ENCODE measurements around the gene GLYATL3. TPM values are rescaled to one million over a fixed set of nuclear protein-coding genes. Genes with fewer than 3 reads are reported as not detected.

The GLYATL3 gene
- total RNA-seq, 2 donors from 2014 or later: not detected

DNA sequence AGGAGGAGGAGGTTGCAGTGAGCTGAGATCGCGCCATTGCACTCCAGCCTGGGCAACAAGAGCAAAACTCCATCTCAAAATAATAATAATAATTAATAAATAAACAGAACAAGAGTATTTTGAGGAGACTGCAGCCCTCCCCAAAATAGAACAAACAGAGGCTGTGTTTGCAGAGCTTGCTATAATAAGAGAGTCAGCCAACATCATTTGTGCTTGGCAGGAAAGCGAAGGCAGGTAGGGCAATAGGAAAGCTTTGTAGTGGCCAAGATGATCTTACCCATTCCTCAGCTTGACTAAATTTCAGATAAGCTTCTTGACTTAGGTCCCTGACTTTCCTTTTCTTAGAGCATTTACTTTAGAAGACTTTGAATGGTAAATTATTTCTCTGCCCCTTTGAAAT, 57.5 kb downstream of the GLYATL3 start:
- Histone ChIP-seq H3K4me1 (no peaks in the 10 kb centered on the region), H3K27me3 (no peaks in the 10 kb centered on the region), H3K4me3 (no peak overlapping the region), H3K36me3 (no peaks in the 10 kb centered on the region), H3K27ac (no peak overlapping the region), H3K9me3 (no peaks in the 10 kb centered on the region)
- DNase-seq (ENCODE audit: low spot score): no peak
- TF ChIP-seq, protein P1, sequence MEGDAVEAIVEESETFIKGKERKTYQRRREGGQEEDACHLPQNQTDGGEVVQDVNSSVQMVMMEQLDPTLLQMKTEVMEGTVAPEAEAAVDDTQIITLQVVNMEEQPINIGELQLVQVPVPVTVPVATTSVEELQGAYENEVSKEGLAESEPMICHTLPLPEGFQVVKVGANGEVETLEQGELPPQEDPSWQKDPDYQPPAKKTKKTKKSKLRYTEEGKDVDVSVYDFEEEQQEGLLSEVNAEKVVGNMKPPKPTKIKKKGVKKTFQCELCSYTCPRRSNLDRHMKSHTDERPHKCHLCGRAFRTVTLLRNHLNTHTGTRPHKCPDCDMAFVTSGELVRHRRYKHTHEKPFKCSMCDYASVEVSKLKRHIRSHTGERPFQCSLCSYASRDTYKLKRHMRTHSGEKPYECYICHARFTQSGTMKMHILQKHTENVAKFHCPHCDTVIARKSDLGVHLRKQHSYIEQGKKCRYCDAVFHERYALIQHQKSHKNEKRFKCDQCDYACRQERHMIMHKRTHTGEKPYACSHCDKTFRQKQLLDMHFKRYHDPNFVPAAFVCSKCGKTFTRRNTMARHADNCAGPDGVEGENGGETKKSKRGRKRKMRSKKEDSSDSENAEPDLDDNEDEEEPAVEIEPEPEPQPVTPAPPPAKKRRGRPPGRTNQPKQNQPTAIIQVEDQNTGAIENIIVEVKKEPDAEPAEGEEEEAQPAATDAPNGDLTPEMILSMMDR (IDR thresholded peaks at IDR 0.05): no peak

DNA sequence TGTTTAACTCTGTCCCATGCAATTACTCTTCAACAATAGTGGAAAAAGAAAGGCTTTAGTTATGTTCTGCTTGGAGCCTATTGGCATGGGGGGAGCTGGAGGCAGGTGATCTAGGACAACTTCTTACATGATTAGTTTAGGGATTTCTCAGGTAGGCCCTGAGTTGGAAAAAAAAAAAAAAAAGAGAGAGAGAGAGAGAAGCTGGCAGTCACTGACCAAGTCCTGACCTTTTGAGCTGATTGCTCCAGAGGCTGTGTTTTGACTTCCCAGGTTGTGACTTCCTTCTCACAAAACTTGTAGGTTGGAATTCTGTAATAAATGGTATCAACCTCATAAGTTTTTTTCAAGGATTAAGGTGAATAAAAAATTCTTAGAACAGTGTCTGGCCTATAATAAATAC, 58.5 kb downstream of the GLYATL3 start:
- TF ChIP-seq, protein P1 (IDR thresholded peaks at IDR 0.05): no peak
- H3K4me1 ChIP-seq: no peaks in the 10 kb centered on the region
- H3K27ac ChIP-seq: no peak overlapping the region
- DNase-seq (ENCODE audit: low spot score): no peak
- H3K4me3 ChIP-seq: no peak overlapping the region
- H3K27me3 ChIP-seq: no peaks in the 10 kb centered on the region
- no peaks in the 10 kb centered on the region for H3K9me3 ChIP-seq
- no peaks in the 10 kb centered on the region for H3K36me3 ChIP-seq

DNA sequence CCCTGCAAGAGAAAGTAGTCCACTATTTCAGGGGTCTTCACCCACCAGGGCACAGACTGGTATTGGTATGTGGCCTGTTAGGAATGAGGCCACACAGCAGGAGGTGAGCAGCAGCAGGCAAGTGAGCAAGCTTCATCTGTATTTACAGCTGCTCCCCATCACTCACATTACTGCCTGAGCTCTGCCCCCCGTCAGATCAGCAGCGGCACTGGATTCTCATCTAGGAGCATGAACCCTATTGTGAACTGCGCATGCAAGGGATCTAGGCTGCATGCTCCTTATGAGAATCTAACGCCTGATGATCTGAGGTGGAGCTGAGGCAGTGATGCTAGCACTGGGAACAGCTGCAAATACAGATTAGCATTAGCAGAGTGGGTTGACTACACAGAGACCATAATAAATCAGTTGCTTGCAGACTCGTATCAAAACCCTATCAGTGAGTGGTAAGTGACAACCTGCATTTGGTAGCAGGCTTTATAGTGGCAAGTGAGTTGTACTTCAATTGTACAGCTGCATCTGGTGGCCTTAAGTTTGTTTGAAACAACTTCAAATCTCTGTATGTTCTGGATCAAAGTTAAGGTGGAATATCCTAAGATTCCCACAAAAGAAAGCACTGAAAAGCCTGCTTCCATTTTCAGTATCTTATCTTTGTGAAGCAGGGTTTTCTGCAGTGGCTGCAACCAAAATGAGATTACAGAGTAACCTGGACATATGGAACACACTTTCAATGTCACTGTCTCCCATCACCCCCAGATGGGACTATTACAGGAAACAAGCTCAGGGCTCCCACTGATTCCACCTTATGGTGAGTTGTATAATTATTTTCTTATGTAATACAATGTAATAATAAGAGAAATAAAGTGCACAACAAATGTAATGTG, 63.5 kb downstream of the GLYATL3 start:
- Histone ChIP-seq H3K4me3 (no peak overlapping the region), H3K9me3 (peaks cover 0 to 12% of the 10 kb centered on the region in 2 donors), H3K27me3 (no peaks in the 10 kb centered on the region), H3K36me3 (no peaks in the 10 kb centered on the region), H3K4me1 (no peaks in the 10 kb centered on the region), H3K27ac (no peak overlapping the region)
- DNase-seq (ENCODE audit: low spot score): no peak
- TF ChIP-seq, protein P1 (IDR thresholded peaks at IDR 0.05): no peak

DNA sequence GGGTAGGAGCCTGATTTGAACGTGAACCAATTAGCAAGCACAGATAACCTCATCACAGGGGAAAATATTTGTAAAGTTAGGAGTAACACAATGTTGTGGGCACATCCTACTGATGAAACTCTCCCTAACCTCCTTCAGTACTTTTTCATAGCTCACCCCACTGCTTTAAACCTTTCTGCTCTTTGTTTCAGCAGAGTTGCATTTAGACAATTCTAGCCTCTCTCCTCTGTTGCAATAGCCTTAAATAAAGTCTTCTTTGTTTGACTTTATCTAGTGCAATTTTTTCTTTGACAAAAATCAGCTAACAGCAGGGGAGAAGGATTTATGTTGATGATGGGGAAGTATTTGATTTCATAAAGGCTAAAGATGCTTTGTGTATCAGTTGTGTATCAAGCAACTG, 64.8 kb downstream of the GLYATL3 start:
- no peaks in the 10 kb centered on the region for H3K4me1 ChIP-seq
- peaks cover 0 to 12% of the 10 kb centered on the region in 2 donors for H3K9me3 ChIP-seq
- TF ChIP-seq, protein P1 (IDR thresholded peaks at IDR 0.05): no peak

DNA sequence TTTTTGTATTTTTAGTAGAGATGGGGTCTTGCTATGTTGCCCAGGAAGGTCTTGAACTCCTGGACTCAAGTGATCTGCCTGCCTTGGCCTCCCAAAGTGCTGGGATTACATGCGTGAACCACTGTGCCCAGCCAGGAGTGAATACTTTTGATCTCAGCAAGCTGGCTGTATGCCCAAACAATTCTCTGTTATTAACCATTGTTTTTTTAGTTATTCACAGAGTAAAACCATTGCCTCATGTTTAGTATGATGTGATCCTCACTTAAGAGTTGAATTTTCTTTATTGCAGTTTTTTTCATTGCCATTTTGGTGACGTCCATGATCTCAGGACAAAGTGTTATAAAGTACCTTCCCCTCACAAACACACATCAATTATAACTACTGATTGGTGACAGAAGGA, 65.5 kb downstream of the GLYATL3 start:
- Histone ChIP-seq H3K4me1 (no peaks in the 10 kb centered on the region), H3K36me3 (no peaks in the 10 kb centered on the region), H3K9me3 (peaks cover 0 to 12% of the 10 kb centered on the region in 2 donors), H3K27ac (no peak overlapping the region), H3K27me3 (no peaks in the 10 kb centered on the region), H3K4me3 (no peak overlapping the region)
- DNase-seq (ENCODE audit: low spot score): no peak
- TF ChIP-seq, protein P1 (IDR thresholded peaks at IDR 0.05): no peak

More for the DNA sequence above, 64.8 kb downstream of the GLYATL3 start:
- DNase-seq (ENCODE audit: low spot score): no peak
- no peak overlapping the region for H3K4me3 ChIP-seq
- no peaks in the 10 kb centered on the region for H3K27me3 ChIP-seq
- no peaks in the 10 kb centered on the region for H3K36me3 ChIP-seq
- H3K27ac ChIP-seq: no peak overlapping the region
